ENCODE results near the gene ATXN7L1. TPM values are rescaled to one million over a fixed set of nuclear protein-coding genes. Genes with fewer than 3 reads are reported as not detected.

Gene ATXN7L1
- total and polyA plus RNA-seq, 2 of the 4 experiments (the other 2 are of a cell fraction), result 3.5 to 4.3 TPM

GRCh38 chr7:105748701-105749100, 127.7 kb downstream of the ATXN7L1 start:
- DNase-seq, result no peak
- no peak overlapping the region for H3K14ac ChIP-seq (replicated peaks; ENCODE audit: low read depth, low read length)
- WGBS, 2 experiments (ENCODE audit: extremely low coverage in 2 of 2, insufficient read length in 1 of 2), result 41% methylated on average over 3 of the region's 4 CpGs; no CpG with 5 or more reads in 1 of the 2 experiments
- no peak overlapping the region for H3K4me3 ChIP-seq (ENCODE audit: insufficient read depth, low read depth, low read length)
- no peak overlapping the region for H3K27ac ChIP-seq (ENCODE audit: insufficient read depth, low read length)
- no TSS peak for BruUV-seq (replicated peaks)
- no peak overlapping the region for H2BK20ac ChIP-seq (ENCODE audit: low read depth, low read length)
- peaks cover 4% of the 10 kb centered on the region; the same call in 1 of the 2 replicates for H3K36me3 ChIP-seq (ENCODE audit: control insufficient read depth, insufficient read depth, low read length)
- in situ Hi-C loops (cut with MboI; ENCODE audit: low sequenced_read_pairs) (no loop called here), dilution Hi-C loops (cut with HindIII; ENCODE audit: low sequenced_read_pairs, unreplicated experiment) (no loop called here), intact Hi-C loops (cut with micrococcal nuclease) (loop anchor here (10.0 kb wide), 1 partner anchor 94 kb away; no protein-coding TSS in a partner anchor)
- ChIA-PET POLR2A (ENCODE audit: unreplicated experiment) (no interaction called here), CTCF (no interaction called here)
- H3K56ac ChIP-seq (ENCODE audit: extremely low read depth, insufficient read depth, low read length), result no peak overlapping the region
- H3K18ac ChIP-seq (ENCODE audit: low read depth, low read length), result no peak overlapping the region
- H4K91ac ChIP-seq (ENCODE audit: insufficient read depth, low read depth, low read length), result no peak overlapping the region
- no peak overlapping the region for H3K9ac ChIP-seq (ENCODE audit: low read depth, low read length)
- H2BK120ac ChIP-seq (ENCODE audit: low read depth, low read length), result no peak overlapping the region
- H4K8ac ChIP-seq (ENCODE audit: low read depth in 2 of 2, low read length in 2 of 2), result no peak overlapping the region
- H3K27me3 ChIP-seq (ENCODE audit: control insufficient read depth, insufficient read depth, low read length), result no peaks in the 10 kb centered on the region
- no peaks in the 10 kb centered on the region for H3K9me3 ChIP-seq (ENCODE audit: control insufficient read depth, insufficient read depth, low read length)
- H2BK15ac ChIP-seq (ENCODE audit: low read depth, low read length), result no peak overlapping the region
- H2BK5ac ChIP-seq (ENCODE audit: low read depth, low read length, poor library complexity, severe bottlenecking), result no peak overlapping the region
- H3K23ac ChIP-seq (ENCODE audit: low read depth, low read length), result no peak overlapping the region
- peaks cover 5% of the 10 kb centered on the region for H3K9me1 ChIP-seq (ENCODE audit: insufficient read depth, low read length)
- H3K4me1 ChIP-seq (ENCODE audit: control insufficient read depth, insufficient read depth, low read length), result no peaks in the 10 kb centered on the region; the same call in 1 of the 2 replicates
- no peaks in the 10 kb centered on the region for H3K79me1 ChIP-seq (ENCODE audit: low read depth in 1 of 2, low read length in 2 of 2)
- TF ChIP-seq RFX5 (IDR thresholded peaks at IDR 0.05; ENCODE audit: low read depth, low read length) (no peak), ELK1 (IDR thresholded peaks at IDR 0.05; ENCODE audit: borderline replicate concordance, low read depth, low read length) (no peak), CHD1 (IDR thresholded peaks at IDR 0.05; ENCODE audit: low read depth, low read length) (no peak), BHLHE40 (IDR thresholded peaks at IDR 0.05; ENCODE audit: low read depth, low read length) (no peak), RCOR1 (IDR thresholded peaks at IDR 0.05; ENCODE audit: insufficient replicate concordance, low read length) (no peak), NFE2L2 (IDR thresholded peaks at IDR 0.05; ENCODE audit: low read depth, low read length) (no peak)
- no peak overlapping the region for H2AK9ac ChIP-seq (replicated peaks; ENCODE audit: low read depth, low read length, poor library complexity)
- H2AFZ ChIP-seq (replicated peaks; ENCODE audit: low read length, poor library complexity), result no peak overlapping the region
- no peak overlapping the region for H2AK5ac ChIP-seq (ENCODE audit: low read depth, low read length)
- no peaks in the 10 kb centered on the region for H4K20me1 ChIP-seq (ENCODE audit: insufficient read depth, low read length)
- no peak overlapping the region for H3K4me2 ChIP-seq (ENCODE audit: low read depth, low read length)
- H4K5ac ChIP-seq (ENCODE audit: low read depth, low read length), result no peak overlapping the region
- peak; percentile 46 for ATAC-seq (ENCODE audit: low read depth)
- H3K4ac ChIP-seq (ENCODE audit: low read depth, low read length), result no peak overlapping the region

Measured in IMR-90 (cell line).